ENCODE results near the gene SLC37A3. TPM values are rescaled to one million over a fixed set of nuclear protein-coding genes. Genes with fewer than 3 reads are reported as not detected.

The SLC37A3 gene
- total and polyA plus RNA-seq, 2 donors (not counting 3 experiments of a cell fraction or from before 2014, with no cell fraction given) = 32.7 to 59.7 TPM

GRCh38 chr7:140287988-140288387, 110.3 kb downstream of the SLC37A3 start:
- ChIA-PET POLR2A (no interaction called here), CTCF (no interaction called here)
- Histone ChIP-seq H3K27ac (ENCODE audit: insufficient read depth, low read depth, low read length) (no peak overlapping the region), H3K9me3 (replicated peaks; ENCODE audit: control insufficient read depth, insufficient read depth, low read length) (no peaks in the 10 kb centered on the region), H2AFZ (ENCODE audit: low read depth, low read length) (no peak overlapping the region), H3K36me3 (ENCODE audit: control insufficient read depth in 2 of 2, extremely low read depth in 1 of 2, insufficient read depth in 2 of 2, low read length in 2 of 2) (no peaks in the 10 kb centered on the region), H3K4me2 (ENCODE audit: insufficient read depth, low read length) (no peak overlapping the region), H3K4me3 (replicated peaks in 1 of 3; ENCODE audit: insufficient read depth in 1 of 3, low read depth in 1 of 3, low read length in 3 of 3) (no peak overlapping the region), H3K9me1 (replicated peaks; ENCODE audit: control insufficient read depth, extremely low read depth, insufficient read depth, low read length) (no peaks in the 10 kb centered on the region), H3K4me1 (ENCODE audit: control insufficient read depth, extremely low read depth, insufficient read depth, low read length) (no peaks in the 10 kb centered on the region), H3K79me2 (ENCODE audit: control insufficient read depth, insufficient read depth, low read length) (no peaks in the 10 kb centered on the region), H3K27me3 (ENCODE audit: control insufficient read depth in 2 of 2, insufficient read depth in 2 of 2, low read length in 2 of 2) (no peaks in the 10 kb centered on the region), H3K9ac (replicated peaks; ENCODE audit: extremely low read depth, insufficient read depth, low read length) (no peak overlapping the region), H4K20me1 (replicated peaks; ENCODE audit: control insufficient read depth, extremely low read depth, insufficient read depth, low read length) (no peaks in the 10 kb centered on the region)
- intact Hi-C loops (cut with micrococcal nuclease) = no loop called here
- dilution Hi-C loops (cut with MboI; ENCODE audit: extremely low pct_ligation_motif_present, low sequenced_read_pairs) = no loop called here
- DNase-seq (ENCODE audit: low read depth, low spot score) (no peak), FAIRE-seq (no peak)
- no TSS peak for BruUV-seq (replicated peaks)
- TF ChIP-seq FOS (IDR thresholded peaks at IDR 0.05; ENCODE audit: borderline replicate concordance, insufficient read depth, low read length) (no peak), CTCF (IDR thresholded peaks at IDR 0.05; ENCODE audit: extremely low read depth in 1 of 2, insufficient read depth in 1 of 2, low read depth in 1 of 2, low read length in 2 of 2) (no peak), POLR2AphosphoS5 (IDR thresholded peaks at IDR 0.05; ENCODE audit: insufficient read depth, low read depth, low read length) (no peak), POLR2A (IDR thresholded peaks at IDR 0.05; ENCODE audit: low read depth, low read length) (no peak), MYC (IDR thresholded peaks at IDR 0.05; ENCODE audit: low read depth, low read length) (no peak), EZH2 (IDR thresholded peaks at IDR 0.05; ENCODE audit: borderline replicate concordance, low read depth, low read length, severe bottlenecking) (no peak), GATA2 (IDR thresholded peaks at IDR 0.05; ENCODE audit: insufficient read depth, insufficient read length, low read depth, low read length) (no peak), JUN (IDR thresholded peaks at IDR 0.05; ENCODE audit: borderline replicate concordance, insufficient read depth, insufficient read length, low read depth) (no peak), MAX (IDR thresholded peaks at IDR 0.05; ENCODE audit: insufficient read depth, insufficient read length) (no peak)
